Ovary (tissue), 3 donors: ENCODE results near the gene CCNA1.

Experiments used
- EP300 ChIP-seq: sonication (generic); formaldehyde crosslinking; IDR thresholded peaks from one replicate; pipeline ENCODE4 v1.6.1; 2017; ENCODE audit warnings: antibody characterized with exemption
- POLR2A ChIP-seq: fragments of 450-650 bp; IDR thresholded peaks from one replicate; pipeline ENCODE4 v1.6.1; 2017; ENCODE audit warnings: antibody characterized with exemption, mild to moderate bottlenecking, moderate library complexity
- TF ChIP-seq, protein P1 (sequence below), 3 donors: fragments of 450-650 bp in 2 of 3; fragments of 200-600 bp in 1 of 3; IDR thresholded peaks; one replicate each; pipeline versions ENCODE4 v1.5.1 to v1.8.0; 2016 to 2022; ENCODE audit warnings: antibody characterized with exemption in 3 of 3, mild to moderate bottlenecking in 1 of 3
- donor health status: DM: no; HTN: no; CAD: no.

DNA sequence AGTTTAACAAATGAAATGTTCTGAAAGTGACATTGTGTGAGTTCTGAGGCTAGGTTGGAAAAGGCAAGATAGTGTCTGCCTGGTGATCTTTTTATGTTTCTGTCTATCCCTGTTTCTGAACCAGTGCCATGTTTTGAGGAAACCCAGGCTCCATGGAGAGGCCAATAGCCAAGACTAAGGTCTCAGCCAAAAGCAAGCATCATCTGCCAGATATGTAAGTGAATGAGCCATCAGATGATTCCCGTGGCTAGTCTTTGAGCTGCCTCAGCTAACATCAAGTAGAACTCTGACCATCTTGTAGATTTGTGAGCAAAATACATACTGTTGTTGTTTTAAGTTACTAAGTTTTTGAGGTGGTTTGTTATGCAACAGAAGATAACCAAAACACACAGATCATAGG lies 19.6 kb upstream of the CCNA1 start:
- TF ChIP-seq, protein P1, sequence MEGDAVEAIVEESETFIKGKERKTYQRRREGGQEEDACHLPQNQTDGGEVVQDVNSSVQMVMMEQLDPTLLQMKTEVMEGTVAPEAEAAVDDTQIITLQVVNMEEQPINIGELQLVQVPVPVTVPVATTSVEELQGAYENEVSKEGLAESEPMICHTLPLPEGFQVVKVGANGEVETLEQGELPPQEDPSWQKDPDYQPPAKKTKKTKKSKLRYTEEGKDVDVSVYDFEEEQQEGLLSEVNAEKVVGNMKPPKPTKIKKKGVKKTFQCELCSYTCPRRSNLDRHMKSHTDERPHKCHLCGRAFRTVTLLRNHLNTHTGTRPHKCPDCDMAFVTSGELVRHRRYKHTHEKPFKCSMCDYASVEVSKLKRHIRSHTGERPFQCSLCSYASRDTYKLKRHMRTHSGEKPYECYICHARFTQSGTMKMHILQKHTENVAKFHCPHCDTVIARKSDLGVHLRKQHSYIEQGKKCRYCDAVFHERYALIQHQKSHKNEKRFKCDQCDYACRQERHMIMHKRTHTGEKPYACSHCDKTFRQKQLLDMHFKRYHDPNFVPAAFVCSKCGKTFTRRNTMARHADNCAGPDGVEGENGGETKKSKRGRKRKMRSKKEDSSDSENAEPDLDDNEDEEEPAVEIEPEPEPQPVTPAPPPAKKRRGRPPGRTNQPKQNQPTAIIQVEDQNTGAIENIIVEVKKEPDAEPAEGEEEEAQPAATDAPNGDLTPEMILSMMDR (IDR thresholded peaks at IDR 0.05), result no peak
- TF ChIP-seq EP300, result no peak
- TF ChIP-seq POLR2A, result no peak
